ENCODE results near the gene SYNE1. TPM values are rescaled to one million over a fixed set of nuclear protein-coding genes. Genes with fewer than 3 reads are reported as not detected.

SYNE1 gene
- total RNA-seq, 1 experiment from 2014 or later, result 6.5 TPM

DNA sequence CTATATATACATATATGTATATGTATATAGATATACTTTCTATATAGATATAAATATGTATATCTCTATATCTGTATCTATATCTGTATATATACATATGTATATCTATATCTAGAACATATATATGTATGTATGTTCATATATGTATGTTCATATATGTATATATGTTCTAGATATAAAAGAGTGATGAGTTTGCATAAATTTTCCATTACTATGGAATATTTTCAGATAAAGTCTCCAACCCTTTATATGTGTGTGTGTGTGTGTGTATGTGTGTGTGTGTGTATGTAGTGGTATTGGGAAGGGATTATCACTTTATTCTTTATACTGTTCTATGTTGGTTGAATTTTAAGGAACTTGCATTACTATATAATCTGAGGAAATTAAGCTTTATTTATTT is 33.3 kb downstream of the SYNE1 start:
- Mint-ChIP-seq H3K4me3 (no peak overlapping the region), H3K27ac (no peak overlapping the region), H3K9me3 (no peaks in the 10 kb centered on the region), H3K4me1 (peaks cover 14% of the 10 kb centered on the region), H3K27me3 (ENCODE audit: low read depth) (no peaks in the 10 kb centered on the region), H3K36me3 (no peaks in the 10 kb centered on the region)
- TF ChIP-seq ZNF416 (CRISPR knock-in tag; IDR thresholded peaks at IDR 0.05) (no peak), SOX15 (CRISPR knock-in tag; IDR thresholded peaks at IDR 0.05) (no peak), SMAD3 (CRISPR knock-in tag; IDR thresholded peaks at IDR 0.05; ENCODE audit: borderline replicate concordance) (no peak), FOXK1 (CRISPR knock-in tag; IDR thresholded peaks at IDR 0.05) (no peak), FOXJ3 (CRISPR knock-in tag; IDR thresholded peaks at IDR 0.05; ENCODE audit: borderline replicate concordance) (no peak), NFYB (CRISPR knock-in tag; conservative IDR thresholded peaks at IDR 0.05; ENCODE audit: low read depth) (no peak)
- TF ChIP-seq, protein P1, sequence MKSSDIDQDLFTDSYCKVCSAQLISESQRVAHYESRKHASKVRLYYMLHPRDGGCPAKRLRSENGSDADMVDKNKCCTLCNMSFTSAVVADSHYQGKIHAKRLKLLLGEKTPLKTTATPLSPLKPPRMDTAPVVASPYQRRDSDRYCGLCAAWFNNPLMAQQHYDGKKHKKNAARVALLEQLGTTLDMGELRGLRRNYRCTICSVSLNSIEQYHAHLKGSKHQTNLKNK (CRISPR knock-in tag; IDR thresholded peaks at IDR 0.05), result no peak
- TF ChIP-seq, protein P2, sequence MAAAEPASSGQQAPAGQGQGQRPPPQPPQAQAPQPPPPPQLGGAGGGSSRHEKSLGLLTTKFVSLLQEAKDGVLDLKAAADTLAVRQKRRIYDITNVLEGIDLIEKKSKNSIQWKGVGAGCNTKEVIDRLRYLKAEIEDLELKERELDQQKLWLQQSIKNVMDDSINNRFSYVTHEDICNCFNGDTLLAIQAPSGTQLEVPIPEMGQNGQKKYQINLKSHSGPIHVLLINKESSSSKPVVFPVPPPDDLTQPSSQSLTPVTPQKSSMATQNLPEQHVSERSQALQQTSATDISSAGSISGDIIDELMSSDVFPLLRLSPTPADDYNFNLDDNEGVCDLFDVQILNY (CRISPR knock-in tag; IDR thresholded peaks at IDR 0.05), result no peak
- TF ChIP-seq, protein P3, sequence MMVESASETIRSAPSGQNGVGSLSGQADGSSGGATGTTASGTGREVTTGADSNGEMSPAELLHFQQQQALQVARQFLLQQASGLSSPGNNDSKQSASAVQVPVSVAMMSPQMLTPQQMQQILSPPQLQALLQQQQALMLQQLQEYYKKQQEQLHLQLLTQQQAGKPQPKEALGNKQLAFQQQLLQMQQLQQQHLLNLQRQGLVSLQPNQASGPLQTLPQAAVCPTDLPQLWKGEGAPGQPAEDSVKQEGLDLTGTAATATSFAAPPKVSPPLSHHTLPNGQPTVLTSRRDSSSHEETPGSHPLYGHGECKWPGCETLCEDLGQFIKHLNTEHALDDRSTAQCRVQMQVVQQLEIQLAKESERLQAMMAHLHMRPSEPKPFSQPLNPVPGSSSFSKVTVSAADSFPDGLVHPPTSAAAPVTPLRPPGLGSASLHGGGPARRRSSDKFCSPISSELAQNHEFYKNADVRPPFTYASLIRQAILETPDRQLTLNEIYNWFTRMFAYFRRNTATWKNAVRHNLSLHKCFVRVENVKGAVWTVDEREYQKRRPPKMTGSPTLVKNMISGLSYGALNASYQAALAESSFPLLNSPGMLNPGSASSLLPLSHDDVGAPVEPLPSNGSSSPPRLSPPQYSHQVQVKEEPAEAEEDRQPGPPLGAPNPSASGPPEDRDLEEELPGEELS (CRISPR knock-in tag; IDR thresholded peaks at IDR 0.05), result no peak
- TF ChIP-seq, protein P4, sequence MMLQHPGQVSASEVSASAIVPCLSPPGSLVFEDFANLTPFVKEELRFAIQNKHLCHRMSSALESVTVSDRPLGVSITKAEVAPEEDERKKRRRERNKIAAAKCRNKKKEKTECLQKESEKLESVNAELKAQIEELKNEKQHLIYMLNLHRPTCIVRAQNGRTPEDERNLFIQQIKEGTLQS (CRISPR knock-in tag; conservative IDR thresholded peaks at IDR 0.05), result no peak
- DNase-seq (ENCODE audit: low spot score) (no peak), ATAC-seq (no peak)
- ChIA-PET CTCF (interaction anchor here (1.6 kb wide), 1 partner anchor 8 kb away, joined by 5 read pairs; no protein-coding TSS in a partner anchor), POLR2A (no interaction called here)

DNA sequence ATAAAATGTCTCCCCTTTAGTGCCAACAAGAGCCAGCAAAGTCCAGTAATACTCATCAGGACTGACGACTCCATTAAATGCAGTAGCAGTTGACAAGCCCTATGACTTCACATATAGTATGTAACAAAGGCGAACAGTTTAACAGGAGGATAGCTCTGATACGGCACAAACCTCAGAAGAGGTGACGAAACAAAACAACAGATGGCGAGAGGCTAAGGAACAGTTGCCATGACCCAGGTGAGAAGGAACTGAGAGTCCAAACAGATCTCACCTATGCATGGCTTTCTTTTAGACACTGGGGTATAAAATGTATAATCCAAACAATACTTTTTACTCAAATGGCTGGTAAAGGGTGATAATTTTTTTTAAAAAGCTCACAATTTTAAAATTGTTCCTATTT is 37.1 kb downstream of the SYNE1 start:
- TF ChIP-seq ZNF121 (CRISPR knock-in tag; IDR thresholded peaks at IDR 0.05), result no peak
- TF ChIP-seq, protein P5, sequence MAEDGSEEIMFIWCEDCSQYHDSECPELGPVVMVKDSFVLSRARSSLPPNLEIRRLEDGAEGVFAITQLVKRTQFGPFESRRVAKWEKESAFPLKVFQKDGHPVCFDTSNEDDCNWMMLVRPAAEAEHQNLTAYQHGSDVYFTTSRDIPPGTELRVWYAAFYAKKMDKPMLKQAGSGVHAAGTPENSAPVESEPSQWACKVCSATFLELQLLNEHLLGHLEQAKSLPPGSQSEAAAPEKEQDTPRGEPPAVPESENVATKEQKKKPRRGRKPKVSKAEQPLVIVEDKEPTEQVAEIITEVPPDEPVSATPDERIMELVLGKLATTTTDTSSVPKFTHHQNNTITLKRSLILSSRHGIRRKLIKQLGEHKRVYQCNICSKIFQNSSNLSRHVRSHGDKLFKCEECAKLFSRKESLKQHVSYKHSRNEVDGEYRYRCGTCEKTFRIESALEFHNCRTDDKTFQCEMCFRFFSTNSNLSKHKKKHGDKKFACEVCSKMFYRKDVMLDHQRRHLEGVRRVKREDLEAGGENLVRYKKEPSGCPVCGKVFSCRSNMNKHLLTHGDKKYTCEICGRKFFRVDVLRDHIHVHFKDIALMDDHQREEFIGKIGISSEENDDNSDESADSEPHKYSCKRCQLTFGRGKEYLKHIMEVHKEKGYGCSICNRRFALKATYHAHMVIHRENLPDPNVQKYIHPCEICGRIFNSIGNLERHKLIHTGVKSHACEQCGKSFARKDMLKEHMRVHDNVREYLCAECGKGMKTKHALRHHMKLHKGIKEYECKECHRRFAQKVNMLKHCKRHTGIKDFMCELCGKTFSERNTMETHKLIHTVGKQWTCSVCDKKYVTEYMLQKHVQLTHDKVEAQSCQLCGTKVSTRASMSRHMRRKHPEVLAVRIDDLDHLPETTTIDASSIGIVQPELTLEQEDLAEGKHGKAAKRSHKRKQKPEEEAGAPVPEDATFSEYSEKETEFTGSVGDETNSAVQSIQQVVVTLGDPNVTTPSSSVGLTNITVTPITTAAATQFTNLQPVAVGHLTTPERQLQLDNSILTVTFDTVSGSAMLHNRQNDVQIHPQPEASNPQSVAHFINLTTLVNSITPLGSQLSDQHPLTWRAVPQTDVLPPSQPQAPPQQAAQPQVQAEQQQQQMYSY (CRISPR knock-in tag; IDR thresholded peaks at IDR 0.05), result no peak
- TF ChIP-seq NFE2L1 (CRISPR knock-in tag; IDR thresholded peaks at IDR 0.05), result no peak
- no peak for TF ChIP-seq ELF4 (CRISPR knock-in tag; IDR thresholded peaks at IDR 0.05; ENCODE audit: low read depth)
- TF ChIP-seq, protein P6, sequence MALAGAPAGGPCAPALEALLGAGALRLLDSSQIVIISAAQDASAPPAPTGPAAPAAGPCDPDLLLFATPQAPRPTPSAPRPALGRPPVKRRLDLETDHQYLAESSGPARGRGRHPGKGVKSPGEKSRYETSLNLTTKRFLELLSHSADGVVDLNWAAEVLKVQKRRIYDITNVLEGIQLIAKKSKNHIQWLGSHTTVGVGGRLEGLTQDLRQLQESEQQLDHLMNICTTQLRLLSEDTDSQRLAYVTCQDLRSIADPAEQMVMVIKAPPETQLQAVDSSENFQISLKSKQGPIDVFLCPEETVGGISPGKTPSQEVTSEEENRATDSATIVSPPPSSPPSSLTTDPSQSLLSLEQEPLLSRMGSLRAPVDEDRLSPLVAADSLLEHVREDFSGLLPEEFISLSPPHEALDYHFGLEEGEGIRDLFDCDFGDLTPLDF (CRISPR knock-in tag; IDR thresholded peaks at IDR 0.05), result no peak
- TF ChIP-seq, protein P7, sequence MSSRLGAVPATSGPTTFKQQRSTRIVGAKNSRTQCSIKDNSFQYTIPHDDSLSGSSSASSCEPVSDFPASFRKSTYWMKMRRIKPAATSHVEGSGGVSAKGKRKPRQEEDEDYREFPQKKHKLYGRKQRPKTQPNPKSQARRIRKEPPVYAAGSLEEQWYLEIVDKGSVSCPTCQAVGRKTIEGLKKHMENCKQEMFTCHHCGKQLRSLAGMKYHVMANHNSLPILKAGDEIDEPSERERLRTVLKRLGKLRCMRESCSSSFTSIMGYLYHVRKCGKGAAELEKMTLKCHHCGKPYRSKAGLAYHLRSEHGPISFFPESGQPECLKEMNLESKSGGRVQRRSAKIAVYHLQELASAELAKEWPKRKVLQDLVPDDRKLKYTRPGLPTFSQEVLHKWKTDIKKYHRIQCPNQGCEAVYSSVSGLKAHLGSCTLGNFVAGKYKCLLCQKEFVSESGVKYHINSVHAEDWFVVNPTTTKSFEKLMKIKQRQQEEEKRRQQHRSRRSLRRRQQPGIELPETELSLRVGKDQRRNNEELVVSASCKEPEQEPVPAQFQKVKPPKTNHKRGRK (CRISPR knock-in tag; IDR thresholded peaks at IDR 0.05; ENCODE audit: borderline replicate concordance), result no peak
- TF ChIP-seq, protein P3 (CRISPR knock-in tag; IDR thresholded peaks at IDR 0.05), result no peak
- no peak for TF ChIP-seq OVOL2 (CRISPR knock-in tag; IDR thresholded peaks at IDR 0.05; ENCODE audit: borderline replicate concordance)
- no peak for TF ChIP-seq RELA (CRISPR knock-in tag; IDR thresholded peaks at IDR 0.05; ENCODE audit: borderline replicate concordance)
- H3K27ac Mint-ChIP-seq, result no peak overlapping the region; the same call in 1 of the 2 replicates
- no peaks in the 10 kb centered on the region for H3K36me3 Mint-ChIP-seq
- ChIA-PET CTCF (no interaction called here), POLR2A (no interaction called here)
- no peaks in the 10 kb centered on the region for H3K27me3 Mint-ChIP-seq (ENCODE audit: low read depth)
- no peaks in the 10 kb centered on the region for H3K9me3 Mint-ChIP-seq
- DNase-seq (ENCODE audit: low spot score) (no peak), ATAC-seq (no peak)
- no peak overlapping the region for H3K4me3 Mint-ChIP-seq
- H3K4me1 Mint-ChIP-seq, result peaks cover 18% of the 10 kb centered on the region

Data from WTC11 (cell line).